ENCODE data around the gene EPHA3.

EPHA3 gene

DNA sequence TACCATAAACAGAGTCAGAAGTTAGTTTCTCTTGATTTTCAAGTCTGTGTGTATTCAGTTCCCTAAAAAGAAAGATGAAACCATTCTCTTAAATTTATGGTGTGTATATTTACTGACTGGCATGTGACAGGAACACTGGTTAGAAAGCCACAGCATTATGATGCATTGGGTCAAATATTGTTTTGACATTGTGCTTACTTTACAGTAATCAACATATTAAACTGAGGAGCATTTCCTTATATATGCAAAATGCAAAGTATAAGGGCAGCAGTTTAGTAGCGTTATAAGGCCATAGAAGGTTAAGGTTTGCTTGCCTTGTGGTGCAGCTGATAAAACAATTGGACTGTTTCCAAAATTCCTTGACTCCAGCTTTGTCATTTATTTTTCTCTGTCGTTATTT, 72.9 kb downstream of the EPHA3 start:
- H3K9me3 ChIP-seq = no peaks in the 10 kb centered on the region
- no peak overlapping the region for H3K27ac ChIP-seq
- DNase-seq = no peak
- H3K36me3 ChIP-seq = no peaks in the 10 kb centered on the region
- H3K4me1 ChIP-seq = peaks cover 0 to 11% (median 1%) of the 10 kb centered on the region in 4 donors
- no peaks in the 10 kb centered on the region for H3K27me3 ChIP-seq
- H3K4me3 ChIP-seq = no peak overlapping the region
- intact Hi-C loops (cut with DNase I; ENCODE audit: low total_unique reads) = no loop called here
- TF ChIP-seq, protein P1, sequence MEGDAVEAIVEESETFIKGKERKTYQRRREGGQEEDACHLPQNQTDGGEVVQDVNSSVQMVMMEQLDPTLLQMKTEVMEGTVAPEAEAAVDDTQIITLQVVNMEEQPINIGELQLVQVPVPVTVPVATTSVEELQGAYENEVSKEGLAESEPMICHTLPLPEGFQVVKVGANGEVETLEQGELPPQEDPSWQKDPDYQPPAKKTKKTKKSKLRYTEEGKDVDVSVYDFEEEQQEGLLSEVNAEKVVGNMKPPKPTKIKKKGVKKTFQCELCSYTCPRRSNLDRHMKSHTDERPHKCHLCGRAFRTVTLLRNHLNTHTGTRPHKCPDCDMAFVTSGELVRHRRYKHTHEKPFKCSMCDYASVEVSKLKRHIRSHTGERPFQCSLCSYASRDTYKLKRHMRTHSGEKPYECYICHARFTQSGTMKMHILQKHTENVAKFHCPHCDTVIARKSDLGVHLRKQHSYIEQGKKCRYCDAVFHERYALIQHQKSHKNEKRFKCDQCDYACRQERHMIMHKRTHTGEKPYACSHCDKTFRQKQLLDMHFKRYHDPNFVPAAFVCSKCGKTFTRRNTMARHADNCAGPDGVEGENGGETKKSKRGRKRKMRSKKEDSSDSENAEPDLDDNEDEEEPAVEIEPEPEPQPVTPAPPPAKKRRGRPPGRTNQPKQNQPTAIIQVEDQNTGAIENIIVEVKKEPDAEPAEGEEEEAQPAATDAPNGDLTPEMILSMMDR (IDR thresholded peaks at IDR 0.05) = no peak

- peaks cover 0 to 11% (median 1%) of the 10 kb centered on the region in 4 donors for H3K4me1 ChIP-seq
- intact Hi-C loops (cut with DNase I; ENCODE audit: low total_unique reads) = no loop called here
- TF ChIP-seq, protein P1 (IDR thresholded peaks at IDR 0.05) = no peak
Measured at GRCh38 chr3:89182056-89182455, 74.6 kb downstream of the EPHA3 start.

GRCh38 chr3:89184151-89184995, 77.0 kb downstream of the EPHA3 start:
- intact Hi-C loops (cut with DNase I; ENCODE audit: low total_unique reads) = no loop called here
- no peak for DNase-seq
- Histone ChIP-seq H3K4me1 (peaks cover 0 to 11% (median 1%) of the 10 kb centered on the region in 4 donors), H3K4me3 (no peak overlapping the region), H3K27me3 (no peaks in the 10 kb centered on the region), H3K36me3 (no peaks in the 10 kb centered on the region), H3K9me3 (no peaks in the 10 kb centered on the region), H3K27ac (no peak overlapping the region)
- TF ChIP-seq, protein P1 (IDR thresholded peaks at IDR 0.05) = no peak

More at GRCh38 chr3:89182056-89182455, 74.6 kb downstream of the EPHA3 start:
- H3K4me3 ChIP-seq = no peak overlapping the region
- H3K9me3 ChIP-seq = no peaks in the 10 kb centered on the region
- H3K27me3 ChIP-seq = no peaks in the 10 kb centered on the region
- DNase-seq = no peak
- no peaks in the 10 kb centered on the region for H3K36me3 ChIP-seq
- no peak overlapping the region for H3K27ac ChIP-seq

GRCh38 chr3:89186456-89186855, 79.0 kb downstream of the EPHA3 start:
- intact Hi-C loops (cut with DNase I; ENCODE audit: low total_unique reads) = no loop called here
- no peaks in the 10 kb centered on the region for H3K27me3 ChIP-seq
- no peaks in the 10 kb centered on the region for H3K4me1 ChIP-seq
- H3K4me3 ChIP-seq = no peak overlapping the region
- no peaks in the 10 kb centered on the region for H3K9me3 ChIP-seq
- H3K27ac ChIP-seq = no peak overlapping the region
- DNase-seq = no peak
- TF ChIP-seq, protein P1 (IDR thresholded peaks at IDR 0.05) = no peak
- H3K36me3 ChIP-seq = no peaks in the 10 kb centered on the region

DNA sequence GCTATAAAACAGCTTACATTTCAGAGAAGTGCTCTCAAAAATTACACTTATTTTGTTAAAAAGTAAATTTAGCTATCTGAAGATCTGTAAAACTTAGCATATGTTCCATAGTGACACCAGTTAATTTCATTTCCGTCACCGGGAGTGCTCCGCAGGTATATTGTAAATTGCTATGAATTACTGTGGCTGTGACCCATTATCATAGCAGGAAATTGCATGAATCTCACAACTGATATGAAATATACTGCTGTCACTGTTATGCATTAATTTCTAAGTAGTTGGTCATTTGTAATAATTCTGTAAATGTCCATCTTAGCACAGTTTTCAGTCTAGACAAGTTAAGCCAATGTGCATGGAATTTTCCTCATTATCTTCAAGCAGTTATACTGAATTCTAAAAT, 91.2 kb downstream of the EPHA3 start:
- TF ChIP-seq, protein P1 (IDR thresholded peaks at IDR 0.05) = no peak
- H3K9me3 ChIP-seq = no peaks in the 10 kb centered on the region

More for the DNA sequence above, 91.2 kb downstream of the EPHA3 start:
- intact Hi-C loops (cut with DNase I; ENCODE audit: low total_unique reads) = no loop called here
- no peak for DNase-seq
- Histone ChIP-seq H3K27me3 (no peaks in the 10 kb centered on the region), H3K27ac (no peak overlapping the region), H3K4me3 (no peak overlapping the region), H3K36me3 (no peaks in the 10 kb centered on the region), H3K4me1 (no peaks in the 10 kb centered on the region)

All from tibial artery (tissue), 4 donors.